ENCODE measurements around the gene PLEKHS1. TPM values are rescaled to one million over a fixed set of nuclear protein-coding genes. Genes with fewer than 3 reads are reported as not detected.

The PLEKHS1 gene
- total RNA-seq, 1 experiment from 2014 or later: 0.21 TPM

- DNase-seq (ENCODE audit: low read depth, low spot score): no peak
- no TSS peak for BruUV-seq (replicated peaks)
- Histone ChIP-seq H3K4me1 (ENCODE audit: control insufficient read depth, insufficient read depth, low read length) (0 out of 2 replicates have a peak, but pooled peaks cover 2% of the 10 kb centered on the region), H3K36me3 (ENCODE audit: control insufficient read depth, insufficient read depth, low read length) (no peaks in the 10 kb centered on the region), H3K9me3 (ENCODE audit: control insufficient read depth, insufficient read depth, low read depth, low read length) (no peaks in the 10 kb centered on the region), H3K4me3 (ENCODE audit: low read depth in 2 of 2, low read length in 2 of 2) (no peak overlapping the region), H3K27me3 (ENCODE audit: control insufficient read depth, insufficient read depth, low read length) (0 out of 2 replicates have a peak, but pooled peaks cover 2% of the 10 kb centered on the region), H3K27ac (ENCODE audit: low read length) (no peak overlapping the region)
- ATAC-seq: no peak
- CTCF ChIA-PET: no interaction called here
- POLR2A ChIA-PET: no interaction called here
- in situ Hi-C loops (cut with HindIII; ENCODE audit: low pct_unique_long_range_greater_than_20kb, low sequenced_read_pairs) (no loop called here), intact Hi-C loops (cut with micrococcal nuclease; ENCODE audit: unreplicated experiment) (no loop called here)
- TF ChIP-seq, protein P1, sequence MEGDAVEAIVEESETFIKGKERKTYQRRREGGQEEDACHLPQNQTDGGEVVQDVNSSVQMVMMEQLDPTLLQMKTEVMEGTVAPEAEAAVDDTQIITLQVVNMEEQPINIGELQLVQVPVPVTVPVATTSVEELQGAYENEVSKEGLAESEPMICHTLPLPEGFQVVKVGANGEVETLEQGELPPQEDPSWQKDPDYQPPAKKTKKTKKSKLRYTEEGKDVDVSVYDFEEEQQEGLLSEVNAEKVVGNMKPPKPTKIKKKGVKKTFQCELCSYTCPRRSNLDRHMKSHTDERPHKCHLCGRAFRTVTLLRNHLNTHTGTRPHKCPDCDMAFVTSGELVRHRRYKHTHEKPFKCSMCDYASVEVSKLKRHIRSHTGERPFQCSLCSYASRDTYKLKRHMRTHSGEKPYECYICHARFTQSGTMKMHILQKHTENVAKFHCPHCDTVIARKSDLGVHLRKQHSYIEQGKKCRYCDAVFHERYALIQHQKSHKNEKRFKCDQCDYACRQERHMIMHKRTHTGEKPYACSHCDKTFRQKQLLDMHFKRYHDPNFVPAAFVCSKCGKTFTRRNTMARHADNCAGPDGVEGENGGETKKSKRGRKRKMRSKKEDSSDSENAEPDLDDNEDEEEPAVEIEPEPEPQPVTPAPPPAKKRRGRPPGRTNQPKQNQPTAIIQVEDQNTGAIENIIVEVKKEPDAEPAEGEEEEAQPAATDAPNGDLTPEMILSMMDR (IDR thresholded peaks at IDR 0.05): no peak
- no peak for TF ChIP-seq POLR2AphosphoS5 (IDR thresholded peaks at IDR 0.05; ENCODE audit: low read depth, low read length)
- no peak for TF ChIP-seq SIN3A (IDR thresholded peaks at IDR 0.05; ENCODE audit: borderline replicate concordance, insufficient read depth, low read depth, low read length)
- TF ChIP-seq, protein P2, sequence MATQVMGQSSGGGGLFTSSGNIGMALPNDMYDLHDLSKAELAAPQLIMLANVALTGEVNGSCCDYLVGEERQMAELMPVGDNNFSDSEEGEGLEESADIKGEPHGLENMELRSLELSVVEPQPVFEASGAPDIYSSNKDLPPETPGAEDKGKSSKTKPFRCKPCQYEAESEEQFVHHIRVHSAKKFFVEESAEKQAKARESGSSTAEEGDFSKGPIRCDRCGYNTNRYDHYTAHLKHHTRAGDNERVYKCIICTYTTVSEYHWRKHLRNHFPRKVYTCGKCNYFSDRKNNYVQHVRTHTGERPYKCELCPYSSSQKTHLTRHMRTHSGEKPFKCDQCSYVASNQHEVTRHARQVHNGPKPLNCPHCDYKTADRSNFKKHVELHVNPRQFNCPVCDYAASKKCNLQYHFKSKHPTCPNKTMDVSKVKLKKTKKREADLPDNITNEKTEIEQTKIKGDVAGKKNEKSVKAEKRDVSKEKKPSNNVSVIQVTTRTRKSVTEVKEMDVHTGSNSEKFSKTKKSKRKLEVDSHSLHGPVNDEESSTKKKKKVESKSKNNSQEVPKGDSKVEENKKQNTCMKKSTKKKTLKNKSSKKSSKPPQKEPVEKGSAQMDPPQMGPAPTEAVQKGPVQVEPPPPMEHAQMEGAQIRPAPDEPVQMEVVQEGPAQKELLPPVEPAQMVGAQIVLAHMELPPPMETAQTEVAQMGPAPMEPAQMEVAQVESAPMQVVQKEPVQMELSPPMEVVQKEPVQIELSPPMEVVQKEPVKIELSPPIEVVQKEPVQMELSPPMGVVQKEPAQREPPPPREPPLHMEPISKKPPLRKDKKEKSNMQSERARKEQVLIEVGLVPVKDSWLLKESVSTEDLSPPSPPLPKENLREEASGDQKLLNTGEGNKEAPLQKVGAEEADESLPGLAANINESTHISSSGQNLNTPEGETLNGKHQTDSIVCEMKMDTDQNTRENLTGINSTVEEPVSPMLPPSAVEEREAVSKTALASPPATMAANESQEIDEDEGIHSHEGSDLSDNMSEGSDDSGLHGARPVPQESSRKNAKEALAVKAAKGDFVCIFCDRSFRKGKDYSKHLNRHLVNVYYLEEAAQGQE (IDR thresholded peaks at IDR 0.05; ENCODE audit: insufficient read depth in 1 of 2, low read depth in 2 of 2, low read length in 1 of 2): no peak
- no peak for TF ChIP-seq TCF7L2 (IDR thresholded peaks at IDR 0.05; ENCODE audit: low read depth, low read length)
Observed at GRCh38 chr10:113746217-113746957, 5.1 kb upstream of the PLEKHS1 start.

GRCh38 chr10:113752553-113752952, 1.1 kb downstream of the PLEKHS1 start:
- ChIA-PET CTCF (no interaction called here), POLR2A (no interaction called here)
- intact Hi-C loops (cut with micrococcal nuclease; ENCODE audit: unreplicated experiment): no loop called here

More at GRCh38 chr10:113752553-113752952, 1.1 kb downstream of the PLEKHS1 start:
- in situ Hi-C loops (cut with HindIII; ENCODE audit: low pct_unique_long_range_greater_than_20kb, low sequenced_read_pairs): no loop called here
- DNase-seq (ENCODE audit: low read depth, low spot score) (no peak), ATAC-seq (no peak)
- no peaks in the 10 kb centered on the region for H3K4me1 ChIP-seq (ENCODE audit: control insufficient read depth, insufficient read depth, low read length)
- H3K4me3 ChIP-seq (ENCODE audit: low read depth in 2 of 2, low read length in 2 of 2): no peak overlapping the region
- H3K36me3 ChIP-seq (ENCODE audit: control insufficient read depth, insufficient read depth, low read length): no peaks in the 10 kb centered on the region
- H3K27me3 ChIP-seq (ENCODE audit: control insufficient read depth, insufficient read depth, low read length): peaks cover 3% of the 10 kb centered on the region; the same call in 1 of the 2 replicates
- TF ChIP-seq, protein P2 (IDR thresholded peaks at IDR 0.05; ENCODE audit: insufficient read depth in 1 of 2, low read depth in 2 of 2, low read length in 1 of 2): no peak
- TF ChIP-seq POLR2AphosphoS5 (IDR thresholded peaks at IDR 0.05; ENCODE audit: low read depth, low read length) (no peak), SIN3A (IDR thresholded peaks at IDR 0.05; ENCODE audit: borderline replicate concordance, insufficient read depth, low read depth, low read length) (no peak), TCF7L2 (IDR thresholded peaks at IDR 0.05; ENCODE audit: low read depth, low read length) (no peak)
- TF ChIP-seq, protein P1 (IDR thresholded peaks at IDR 0.05): no peak
- BruUV-seq (replicated peaks): no TSS peak
- no peak overlapping the region for H3K27ac ChIP-seq (ENCODE audit: low read length)
- H3K9me3 ChIP-seq (ENCODE audit: control insufficient read depth, insufficient read depth, low read depth, low read length): no peaks in the 10 kb centered on the region

Measured in Panc1 (cell line).